OCI-LY7 (cell line): ENCODE data around the gene CEP63. TPM values are rescaled to one million over a fixed set of nuclear protein-coding genes. Genes with fewer than 3 reads are reported as not detected.
"Not testable (repeated sequence)": the region's sequence is repeated elsewhere in the genome, so short reads cannot be mapped to it uniquely, and the experiment has no call there.

Experiments
- BruUV-seq: library from RNA; stranded (reverse); fragments of 400-500 nt; replicated peaks from 2 replicates; lab custom pipeline; 2021; lab: Mats Ljungman, UMichigan
- CTCF ChIA-PET: fragments of 300-600 bp; sonication (Branson Sonifier 250); formaldehyde crosslinking; loops from one replicate; lab custom pipeline; 2022; ENCODE audit warnings: antibody characterized with exemption; ENCODE audit not compliant: unreplicated experiment; lab: Charles Lee
- POLR2A ChIA-PET: fragments of 300-600 bp; sonication (Branson Sonifier 250); formaldehyde crosslinking; loops from one replicate; lab custom pipeline; 2022; ENCODE audit warnings: antibody characterized with exemption; lab: Charles Lee
- DNase-seq: peaks from one replicate; pipeline ENCODE4 v3.0.0-alpha.2; 2015; ENCODE audit warnings: low spot score
- H2AFZ ChIP-seq: fragments of 200-600 bp; sonication (generic), shearing (Covaris generic); 2 replicates; pipeline ENCODE4 v1.6.1; 2014; ENCODE audit warnings: mild to moderate bottlenecking, antibody characterized with exemption, low read length, moderate library complexity
- H3K27ac ChIP-seq: fragments of 200-600 bp; sonication (generic); 2 replicates; pipeline ENCODE4 v1.5.1; 2014; ENCODE audit warnings: mixed run types, low read depth, mild to moderate bottlenecking, moderate library complexity, low read length, inconsistent platforms; ENCODE audit not compliant: poor library complexity, severe bottlenecking
- H3K36me3 ChIP-seq: fragments of 200-600 bp; sonication (generic); 2 replicates; pipeline ENCODE4 v1.6.1; 2014; ENCODE audit warnings: mild to moderate bottlenecking, antibody characterized with exemption, low read length, moderate library complexity, mixed read lengths; ENCODE audit not compliant: insufficient read depth
- H3K4me1 ChIP-seq: fragments of 200-600 bp; sonication (generic); 2 replicates; pipeline ENCODE4 v1.5.1; 2014; ENCODE audit warnings: mild to moderate bottlenecking, low read length; ENCODE audit not compliant: insufficient read depth, poor library complexity, severe bottlenecking
- H3K4me2 ChIP-seq: fragments of 200-600 bp; sonication (generic); 2 replicates; pipeline ENCODE4 v1.6.1; 2014; ENCODE audit warnings: mild to moderate bottlenecking, low read length
- H3K4me3 ChIP-seq: fragments of 200-600 bp; sonication (generic); 2 replicates; pipeline ENCODE4 v1.5.1; 2014; ENCODE audit warnings: mild to moderate bottlenecking, low read depth, low read length; ENCODE audit not compliant: poor library complexity, severe bottlenecking
- H3K79me2 ChIP-seq: fragments of 200-600 bp; sonication (generic); 2 replicates; pipeline ENCODE4 v1.6.1; 2016; ENCODE audit warnings: low read depth, mild to moderate bottlenecking, low read length, moderate library complexity, mixed read lengths; ENCODE audit not compliant: insufficient read depth
- H3K9me2 ChIP-seq: fragments of 200-600 bp; sonication (generic); 2 replicates; pipeline ENCODE4 v1.6.1; 2016; ENCODE audit warnings: mild to moderate bottlenecking, low read length, mixed read lengths; ENCODE audit not compliant: insufficient read depth
- H3K9me3 ChIP-seq: fragments of 200-600 bp; sonication (generic); 2 replicates; pipeline ENCODE4 v1.6.1; 2014; ENCODE audit warnings: mild to moderate bottlenecking, mixed run types, low read length, mixed read lengths
- H4K20me1 ChIP-seq: fragments of 200-600 bp; sonication (generic); 2 replicates; pipeline ENCODE4 v1.6.1; 2014; ENCODE audit warnings: mild to moderate bottlenecking, antibody characterized with exemption, low read length, moderate library complexity, mixed read lengths; ENCODE audit not compliant: insufficient read depth
- CTCF ChIP-seq: fragments of 200-600 bp; sonication (generic); conservative IDR thresholded peaks from 2 replicates; pipeline ENCODE4 v1.5.1; 2014; ENCODE audit warnings: mild to moderate bottlenecking, antibody characterized with exemption, low read length, moderate library complexity, mixed read lengths
- EZH2phosphoT487 ChIP-seq: fragments of 200-600 bp; sonication (generic); IDR thresholded peaks from 2 replicates; pipeline ENCODE4 v1.6.1; 2018; ENCODE audit warnings: low read depth, borderline replicate concordance, mild to moderate bottlenecking, mixed run types, antibody characterized with exemption, low read length, moderate library complexity, mixed read lengths
- intact Hi-C: fragments of 100-400 bp; cut with micrococcal nuclease; formaldehyde crosslinking; loops from one replicate; pipeline ENCODE4 v1.10.0; 2022; ENCODE audit not compliant: unreplicated experiment
- total RNA-seq, 2 experiments: library from RNA; depleted of rRNA in 1 of 2; stranded (reverse); fragments of >200 nt in 1 of 2; shearing (Covaris generic) in 1 of 2; gene quantifications; 2 replicates each; pipeline ENCODE4 v1.2.3, GENCODE V29; 2014 to 2022

CEP63 gene
- total RNA-seq, 2 experiments from 2014 or later, result 42.8 to 45.7 TPM

- Histone ChIP-seq H3K4me2 (no peak overlapping the region), H3K4me3 (no peak overlapping the region), H3K4me1 (no peaks in the 10 kb centered on the region), H3K79me2 (no peaks in the 10 kb centered on the region), H3K36me3 (peaks cover 43% of the 10 kb centered on the region), H3K9me3 (no peaks in the 10 kb centered on the region), H3K9me2 (no peaks in the 10 kb centered on the region), H4K20me1 (no peaks in the 10 kb centered on the region), H3K27ac (no peak overlapping the region), H2AFZ (no peak overlapping the region)
- POLR2A ChIA-PET, result interaction anchor here (0.9 kb wide), 1 partner anchor 14 kb away, joined by 3 read pairs; no protein-coding TSS in a partner anchor
- intact Hi-C loops, result no loop called here
- no peak for DNase-seq
- no TSS peak for BruUV-seq
- TF ChIP-seq EZH2phosphoT487 (no peak), CTCF (no peak)
- CTCF ChIA-PET, result no interaction called here
Measured at GRCh38 chr3:134542287-134542958, 56.6 kb downstream of the CEP63 start.

- TF ChIP-seq EZH2phosphoT487 (no peak), CTCF (no peak)
Measured at GRCh38 chr3:134543113-134543512, 57.3 kb downstream of the CEP63 start.

DNA sequence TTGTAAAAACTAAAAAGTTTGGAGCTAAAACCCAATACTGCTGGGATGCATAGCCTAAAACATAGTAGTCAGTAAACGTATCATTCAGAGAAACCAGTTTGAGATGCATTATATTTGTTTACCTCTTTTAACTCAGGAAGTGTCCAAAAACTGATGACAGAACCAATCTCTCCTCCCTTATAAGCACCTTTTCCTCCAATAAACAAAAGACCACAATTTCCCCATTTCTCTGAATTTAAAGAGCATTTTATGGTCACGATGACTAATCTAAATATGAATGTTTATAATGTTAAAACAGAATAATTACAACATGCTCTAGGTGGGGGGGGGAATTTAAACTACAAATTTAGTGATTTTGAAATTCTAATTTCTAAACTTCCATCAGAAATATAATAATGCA, 58.5 kb downstream of the CEP63 start:
- no peaks in the 10 kb centered on the region for H4K20me1 ChIP-seq
- no peak for DNase-seq
- peaks cover 44% of the 10 kb centered on the region for H3K36me3 ChIP-seq
- H3K79me2 ChIP-seq, result no peaks in the 10 kb centered on the region
- no TSS peak for BruUV-seq
- TF ChIP-seq EZH2phosphoT487, result no peak
- no peak for TF ChIP-seq CTCF
- intact Hi-C loops, result no loop called here
- H3K9me2 ChIP-seq, result no peaks in the 10 kb centered on the region
- CTCF ChIA-PET, result no interaction called here
- H3K27ac ChIP-seq, result no peak overlapping the region
- POLR2A ChIA-PET, result no interaction called here
- no peak overlapping the region for H3K4me3 ChIP-seq
- no peak overlapping the region for H3K4me2 ChIP-seq
- H3K4me1 ChIP-seq, result no peaks in the 10 kb centered on the region
- no peaks in the 10 kb centered on the region for H3K9me3 ChIP-seq
- H2AFZ ChIP-seq, result no peak overlapping the region

More at GRCh38 chr3:134543113-134543512, 57.3 kb downstream of the CEP63 start:
- Histone ChIP-seq H3K9me2 (no peaks in the 10 kb centered on the region), H3K4me2 (no peak overlapping the region), H3K79me2 (no peaks in the 10 kb centered on the region), H4K20me1 (no peaks in the 10 kb centered on the region), H3K36me3 (peaks cover 42% of the 10 kb centered on the region), H2AFZ (no peak overlapping the region), H3K4me3 (no peak overlapping the region), H3K27ac (no peak overlapping the region), H3K4me1 (no peaks in the 10 kb centered on the region), H3K9me3 (no peaks in the 10 kb centered on the region)
- no peak for DNase-seq
- CTCF ChIA-PET, result no interaction called here
- POLR2A ChIA-PET, result no interaction called here
- no TSS peak for BruUV-seq
- intact Hi-C loops, result no loop called here

DNA sequence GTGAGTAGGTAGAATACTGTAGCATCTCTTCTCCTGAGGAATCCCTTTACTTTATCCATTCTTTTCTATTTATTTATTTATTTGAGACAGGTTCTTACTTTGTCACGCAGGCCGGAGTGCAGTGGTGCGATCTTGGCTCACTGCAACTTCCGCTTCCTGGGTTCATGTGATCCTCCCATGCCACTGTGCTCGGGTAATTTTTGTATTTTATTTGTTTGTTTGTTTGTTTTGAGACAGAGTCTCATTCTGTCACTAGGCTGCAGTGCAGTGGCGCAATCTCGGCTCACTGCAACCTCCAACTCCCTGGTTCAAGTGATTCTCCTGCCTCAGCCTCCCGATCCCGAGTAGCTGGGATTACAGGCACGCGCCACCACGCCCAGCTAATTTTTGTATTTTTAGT, 58.9 kb downstream of the CEP63 start:
- not testable (repeated sequence) for H3K4me2 ChIP-seq

More for the DNA sequence above, 58.9 kb downstream of the CEP63 start:
- CTCF ChIA-PET, BruUV-seq, H4K20me1 ChIP-seq, H3K4me1 ChIP-seq, intact Hi-C loops, H2AFZ ChIP-seq, H3K79me2 ChIP-seq, H3K9me2 ChIP-seq, POLR2A ChIA-PET, H3K9me3 ChIP-seq, H3K4me3 ChIP-seq, H3K27ac ChIP-seq, DNase-seq: not testable (repeated sequence)
- peaks cover 49% of the 10 kb centered on the region for H3K36me3 ChIP-seq
